Measurements from ENCODE around the gene CLASRP.

DNA sequence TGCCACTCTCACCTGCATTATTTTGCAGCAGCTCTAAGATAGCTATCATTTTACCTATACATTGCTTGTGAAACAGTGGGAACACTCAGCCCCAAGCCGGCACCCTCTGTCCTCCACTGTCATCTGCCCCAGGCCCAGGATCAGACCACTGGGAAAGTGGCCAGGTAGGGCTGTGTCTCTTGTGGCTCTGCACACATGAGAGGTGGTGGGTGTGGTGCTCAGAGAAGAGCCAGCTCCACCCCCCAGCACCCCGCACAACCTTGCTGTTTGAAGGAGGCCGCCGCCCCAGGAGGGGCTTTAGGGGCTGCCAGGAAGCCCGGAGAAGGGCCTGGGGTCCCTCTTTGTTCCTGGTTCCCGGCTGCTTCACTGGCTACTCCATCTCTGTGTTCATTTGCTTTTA, 80.7 kb downstream of the CLASRP start:
- no peak for TF ChIP-seq POLR2A (IDR thresholded peaks at IDR 0.05; ENCODE audit: low read length)
- TF ChIP-seq GATA1 (IDR thresholded peaks at IDR 0.05; ENCODE audit: low read depth, low read length), result no peak

Measured in erythroblast (primary cell).